Subcutaneous abdominal adipose tissue (tissue), 5 donors: ENCODE data around the gene MT1A.

Experiments used
- H3K27ac ChIP-seq: one replicate; pipeline ENCODE4 v1.7.0; 2013; ENCODE audit warnings: low read depth, mild to moderate bottlenecking, inconsistent platforms, low read length, moderate library complexity
- H3K27me3 ChIP-seq, 5 donors: one replicate each; pipeline ENCODE4 v1.7.0; 2013; ENCODE audit warnings: low read length in 5 of 5, inconsistent platforms in 1 of 5; ENCODE audit not compliant: control insufficient read depth in 5 of 5, insufficient read depth in 4 of 5
- H3K36me3 ChIP-seq, 5 donors: one replicate each; pipeline ENCODE4 v1.7.0; 2013; ENCODE audit warnings: low read length in 5 of 5; ENCODE audit not compliant: control insufficient read depth in 5 of 5, insufficient read depth in 5 of 5
- H3K4me1 ChIP-seq, 5 donors: one replicate each; pipeline ENCODE4 v1.7.0; 2013; ENCODE audit warnings: low read length in 5 of 5, mild to moderate bottlenecking in 3 of 5, moderate library complexity in 1 of 5; ENCODE audit not compliant: control insufficient read depth in 5 of 5, insufficient read depth in 5 of 5
- H3K4me3 ChIP-seq, 5 donors: one replicate each; pipeline ENCODE4 v1.7.0; 2013; ENCODE audit warnings: low read length in 5 of 5, low read depth in 1 of 5
- H3K9ac ChIP-seq, 5 donors: one replicate each; pipeline ENCODE4 v1.7.0; 2013; ENCODE audit warnings: low read length in 5 of 5, mild to moderate bottlenecking in 4 of 5, moderate library complexity in 3 of 5
- H3K9me3 ChIP-seq, 5 donors: one replicate each; pipeline ENCODE4 v1.7.0; 2013; ENCODE audit warnings: low read length in 5 of 5; ENCODE audit not compliant: control insufficient read depth in 5 of 5
- donor health status: healthy.
- donor health status: healthy.
- donor health status: healthy.
- donor health status: healthy.
- donor health status: healthy.

The MT1A gene

DNA sequence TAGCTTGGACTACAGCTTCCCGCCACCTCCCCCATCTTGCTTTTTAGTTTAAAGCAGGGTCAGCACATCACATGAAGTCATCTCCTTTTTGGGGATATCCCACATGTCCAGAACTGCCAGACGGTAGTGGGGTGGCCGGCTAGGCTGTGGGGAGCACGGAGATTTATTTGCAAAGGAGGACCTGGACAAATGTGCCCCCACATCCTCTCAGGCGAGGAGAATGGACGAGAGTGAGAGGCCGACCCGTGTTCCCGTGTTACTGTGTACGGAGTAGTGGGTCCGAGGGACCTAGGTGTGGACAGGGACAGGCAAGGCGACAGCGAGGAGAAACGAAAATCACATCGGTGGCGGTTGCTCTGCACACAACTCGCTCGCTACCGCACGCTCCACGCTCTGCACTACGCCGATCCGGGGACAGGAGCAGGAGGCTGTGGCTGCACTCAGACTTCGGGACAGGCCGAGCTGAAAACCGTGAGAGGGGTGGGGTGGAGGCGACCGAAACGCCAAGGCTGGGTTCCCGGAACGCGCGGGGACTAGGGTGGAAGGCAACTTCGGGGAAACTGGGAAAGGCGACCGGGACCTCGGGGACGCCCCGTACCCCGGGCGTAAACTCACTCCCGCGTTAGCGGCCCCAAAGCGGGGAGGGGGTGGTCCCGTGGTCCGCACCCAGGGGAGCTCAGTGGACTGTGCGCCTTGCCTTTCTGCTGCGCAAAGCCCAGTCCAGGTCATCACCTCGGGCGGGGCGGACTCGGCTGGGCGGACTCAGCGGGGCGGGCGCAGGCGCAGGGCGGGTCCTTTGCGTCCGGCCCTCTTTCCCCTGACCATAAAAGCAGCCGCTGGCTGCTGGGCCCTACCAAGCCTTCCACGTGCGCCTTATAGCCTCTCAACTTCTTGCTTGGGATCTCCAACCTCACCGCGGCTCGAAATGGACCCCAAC is at the start of gene MT1A:
MT1A (plus strand) TSS at position 853 of the 937 bp plus-strand sequence; CDS start at position 926, 73 bp downstream.
- peaks cover 2 to 43% (median 29%) of the 10 kb centered on the region in 5 donors for H3K4me1 ChIP-seq
- H3K27me3 ChIP-seq, result peaks cover 0 to 10% (median 2%) of the 10 kb centered on the region in 5 donors
- peak within 1 kb of the TSS; percentile 33 to 75 (median 70) for H3K4me3 ChIP-seq
- H3K9ac ChIP-seq, result peak within 1 kb of the TSS in 4 of 5 donors; percentile 9 to 66 (median 42)
- H3K27ac ChIP-seq, result peak within 1 kb of the TSS; percentile 44
- no peaks in the 10 kb centered on the region for H3K36me3 ChIP-seq
- H3K9me3 ChIP-seq, result no peaks in the 10 kb centered on the region

DNA sequence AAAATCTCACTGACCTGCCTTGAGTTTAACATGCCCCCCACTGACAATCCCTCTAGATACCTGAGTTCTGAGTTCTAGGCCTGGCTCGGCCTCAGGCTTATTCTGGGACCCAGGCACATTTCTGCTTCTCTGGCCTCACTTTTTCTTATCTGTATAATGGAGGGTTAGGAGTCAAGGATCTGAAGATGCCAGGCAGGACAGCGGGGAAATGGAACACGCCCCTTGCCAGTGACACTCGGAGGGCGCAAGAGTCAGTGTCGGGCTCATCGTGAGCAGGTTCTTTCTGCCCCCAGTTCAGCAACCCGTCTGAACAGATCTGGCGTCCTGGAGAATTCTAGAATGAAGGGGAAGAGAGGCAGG is 49.7 kb upstream of the MT1A start:
- H3K27ac ChIP-seq, result no peak overlapping the region
- H3K36me3 ChIP-seq, result no peaks in the 10 kb centered on the region
- H3K4me1 ChIP-seq, result peaks cover 0 to 18% (median 12%) of the 10 kb centered on the region in 5 donors
- H3K9me3 ChIP-seq, result no peaks in the 10 kb centered on the region
- H3K27me3 ChIP-seq, result peaks cover 25 to 35% (median 25%) of the 10 kb centered on the region in 5 donors
- peak overlapping the region in 4 of 5 donors; percentile 32 to 63 (median 52) for H3K4me3 ChIP-seq
- H3K9ac ChIP-seq, result no peak overlapping the region

DNA sequence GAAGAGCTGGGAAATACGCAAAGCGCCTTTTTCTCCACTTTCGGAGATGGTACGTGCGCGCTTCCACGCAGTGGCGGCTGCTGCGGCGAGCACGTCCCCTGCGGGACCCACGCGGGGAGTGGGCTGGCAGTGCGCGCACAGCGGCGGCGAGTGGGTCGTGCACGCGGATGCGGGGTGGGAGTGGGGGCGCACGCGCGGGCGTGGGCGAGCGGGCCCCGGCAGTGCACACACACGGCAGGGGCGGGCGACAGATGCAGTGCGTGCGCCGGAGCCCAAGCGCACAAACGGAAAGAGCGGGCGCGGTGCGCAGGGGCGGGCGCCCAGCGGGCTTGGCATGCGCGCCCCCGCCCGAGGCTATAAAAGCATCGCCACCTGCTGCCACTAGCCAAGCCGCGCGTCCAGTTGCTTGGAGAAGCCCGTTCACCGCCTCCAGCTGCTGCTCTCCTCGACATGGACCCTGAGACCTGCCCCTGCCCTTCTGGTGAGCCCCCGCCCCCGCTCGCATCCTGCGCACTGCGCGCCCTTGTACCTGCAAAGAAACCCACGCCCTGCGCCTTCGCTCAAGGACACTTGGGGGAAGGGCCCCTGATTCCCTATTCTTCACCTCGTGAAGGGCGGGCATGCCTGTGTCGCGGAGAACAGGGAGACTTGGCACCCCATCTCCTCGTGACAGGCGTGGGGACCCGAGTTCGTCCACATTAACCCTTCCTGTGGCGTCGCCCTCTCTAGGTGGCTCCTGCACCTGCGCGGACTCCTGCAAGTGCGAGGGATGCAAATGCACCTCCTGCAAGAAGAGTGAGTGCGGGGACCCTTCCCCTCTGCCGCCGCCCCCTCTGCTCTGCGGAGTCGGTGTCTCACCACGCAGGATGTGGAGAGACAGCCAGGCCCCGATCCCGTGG is 49.1 kb upstream of the MT1A start, which contains the start of gene MT3:
MT3 (plus strand) TSS at position 388 of the 899 bp plus-strand sequence; CDS start at position 451, 63 bp downstream.
- H3K4me1 ChIP-seq, result peaks cover 0 to 18% (median 12%) of the 10 kb centered on the region in 5 donors
- H3K36me3 ChIP-seq, result no peaks in the 10 kb centered on the region
- no peaks in the 10 kb centered on the region for H3K9me3 ChIP-seq
- H3K9ac ChIP-seq, result no peak within 1 kb of the TSS
- no peak within 1 kb of the TSS for H3K27ac ChIP-seq
- peaks cover 24 to 35% (median 25%) of the 10 kb centered on the region in 5 donors for H3K27me3 ChIP-seq
- peak within 1 kb of the TSS in 4 of 5 donors; percentile 32 to 63 (median 52) for H3K4me3 ChIP-seq

DNA sequence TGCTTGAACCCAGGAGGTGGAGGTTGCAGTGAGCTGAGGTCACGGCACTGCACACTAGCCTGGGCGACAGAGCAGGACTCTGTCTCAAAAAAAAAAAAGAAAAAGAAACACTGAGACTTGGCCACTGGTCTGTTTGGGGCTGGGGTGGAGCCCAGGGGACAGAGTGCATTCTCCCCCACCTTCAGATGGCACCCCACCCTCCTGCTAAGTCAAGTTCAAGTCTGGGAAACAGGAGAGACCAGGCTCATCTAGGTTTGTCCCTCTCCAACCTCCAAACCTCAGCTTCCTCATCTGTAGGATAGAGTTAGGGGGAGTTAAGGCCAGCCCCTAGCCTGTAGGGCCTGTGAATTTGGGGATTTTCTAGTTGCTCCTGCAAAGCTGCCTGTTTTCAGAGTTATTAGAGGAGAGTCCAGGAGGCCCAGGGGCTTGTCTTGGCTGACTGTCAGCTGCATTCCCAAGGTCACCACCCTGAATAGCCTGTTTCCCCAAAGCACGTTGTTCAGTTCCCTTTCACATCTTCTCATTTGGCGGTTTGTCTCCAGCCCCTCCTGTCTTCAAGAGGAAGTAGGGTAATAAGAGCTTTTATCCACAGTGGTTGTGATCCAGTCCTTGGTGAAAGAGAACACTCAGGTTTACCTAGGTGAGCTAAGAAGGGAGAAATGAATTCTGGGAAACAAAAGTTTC is 46.9 kb upstream of the MT1A start:
- Histone ChIP-seq H3K4me3 (no peak overlapping the region), H3K4me1 (peaks cover 0 to 12% (median 11%) of the 10 kb centered on the region in 5 donors), H3K36me3 (no peaks in the 10 kb centered on the region), H3K27ac (no peak overlapping the region), H3K9me3 (no peaks in the 10 kb centered on the region), H3K9ac (no peak overlapping the region), H3K27me3 (peaks cover 24 to 32% (median 25%) of the 10 kb centered on the region in 5 donors)

DNA sequence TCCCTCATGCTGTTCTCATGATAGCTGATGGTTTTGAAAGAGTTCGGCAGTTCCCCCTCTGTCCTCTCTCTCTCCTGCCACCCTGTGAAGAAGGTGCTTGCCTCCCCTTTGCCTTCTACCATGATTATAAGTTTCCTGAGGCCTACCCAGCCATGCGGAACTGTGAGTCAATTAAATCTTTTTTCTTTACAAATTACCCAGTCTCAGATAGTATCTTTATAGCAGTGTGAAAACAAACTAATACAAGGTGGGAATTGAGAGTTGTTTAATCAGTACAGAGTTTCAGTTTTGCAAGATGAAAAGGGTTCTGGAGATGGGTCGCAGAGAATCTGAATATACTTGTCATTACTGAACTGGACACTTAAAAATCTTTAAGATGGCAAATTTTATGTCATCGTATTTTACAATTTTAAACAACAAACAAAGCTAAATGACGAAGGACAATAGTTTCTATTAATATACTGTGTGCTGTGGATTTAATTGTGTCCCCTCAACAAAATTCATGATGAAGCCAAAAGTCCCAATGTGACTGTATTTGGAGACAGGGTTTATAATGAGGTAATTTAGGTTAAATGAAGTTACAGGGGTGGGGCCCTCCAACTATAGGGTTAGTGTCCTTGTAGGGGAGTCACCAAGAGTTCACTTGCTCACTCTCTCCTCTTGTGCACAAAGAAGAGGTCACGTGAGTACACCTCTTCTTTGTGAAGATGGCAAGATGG is 44.7 kb upstream of the MT1A start:
- no peak overlapping the region for H3K27ac ChIP-seq
- H3K36me3 ChIP-seq, result no peaks in the 10 kb centered on the region
- H3K9ac ChIP-seq, result no peak overlapping the region
- H3K4me3 ChIP-seq, result no peak overlapping the region
- peaks cover 18 to 22% (median 22%) of the 10 kb centered on the region in 5 donors for H3K27me3 ChIP-seq
- H3K4me1 ChIP-seq, result peaks cover 0 to 11% (median 11%) of the 10 kb centered on the region in 5 donors
- no peaks in the 10 kb centered on the region for H3K9me3 ChIP-seq

DNA sequence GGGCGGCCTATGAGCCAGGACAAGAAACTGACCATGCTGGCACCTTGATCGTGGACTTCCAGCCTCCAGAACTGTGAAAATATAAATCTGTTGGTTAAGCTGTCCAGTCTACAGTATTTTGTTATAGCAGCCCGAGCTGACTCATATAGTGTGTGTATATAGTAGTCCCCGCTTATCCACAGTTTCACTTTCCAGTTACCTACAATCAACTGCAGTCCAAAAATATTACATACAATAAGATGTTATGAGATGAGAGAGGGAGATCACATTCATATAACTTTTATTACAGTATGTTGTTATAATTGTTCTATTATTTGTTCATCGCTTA is 44.2 kb upstream of the MT1A start:
- Histone ChIP-seq H3K36me3 (no peaks in the 10 kb centered on the region), H3K4me1 (peaks cover 0 to 6% (median 5%) of the 10 kb centered on the region in 5 donors), H3K4me3 (no peak overlapping the region), H3K9me3 (no peaks in the 10 kb centered on the region), H3K27ac (no peak overlapping the region), H3K9ac (no peak overlapping the region), H3K27me3 (peaks cover 13 to 17% (median 16%) of the 10 kb centered on the region in 5 donors)

DNA sequence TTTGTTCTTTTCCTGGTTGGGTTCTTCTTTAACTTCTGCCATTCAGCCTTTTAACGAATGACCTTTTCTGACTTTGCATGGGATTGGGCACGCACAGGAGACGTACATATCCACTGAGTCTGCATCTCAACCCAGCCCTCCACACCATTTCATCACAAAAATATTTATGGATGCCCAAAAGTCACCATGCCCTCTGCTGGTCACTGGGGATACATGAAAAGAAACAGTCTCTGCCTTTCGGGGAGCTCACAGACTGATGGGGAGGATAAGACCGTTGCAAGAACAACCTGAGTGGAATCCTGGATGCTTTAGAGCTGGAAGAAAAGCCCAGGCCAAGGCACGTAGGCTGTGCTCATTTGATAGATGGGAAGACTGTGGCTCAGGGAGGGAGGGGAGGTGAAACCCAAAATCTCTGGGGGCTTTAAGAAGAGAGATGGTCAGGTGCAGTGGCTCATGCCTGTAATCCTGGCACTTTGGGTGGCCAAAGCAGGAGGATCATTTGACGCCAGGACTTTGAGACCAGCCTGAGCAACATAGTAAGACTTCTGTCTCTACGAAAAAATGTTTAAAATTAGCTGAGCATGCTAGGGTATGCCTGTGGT is 38.0 kb upstream of the MT1A start:
- Histone ChIP-seq H3K9ac (no peak overlapping the region), H3K36me3 (no peaks in the 10 kb centered on the region), H3K27me3 (peaks cover 0 to 3% (median 0%) of the 10 kb centered on the region in 5 donors), H3K9me3 (no peaks in the 10 kb centered on the region), H3K4me3 (no peak overlapping the region), H3K4me1 (peaks cover 0 to under 1% (median 0%) of the 10 kb centered on the region in 5 donors), H3K27ac (no peak overlapping the region)

DNA sequence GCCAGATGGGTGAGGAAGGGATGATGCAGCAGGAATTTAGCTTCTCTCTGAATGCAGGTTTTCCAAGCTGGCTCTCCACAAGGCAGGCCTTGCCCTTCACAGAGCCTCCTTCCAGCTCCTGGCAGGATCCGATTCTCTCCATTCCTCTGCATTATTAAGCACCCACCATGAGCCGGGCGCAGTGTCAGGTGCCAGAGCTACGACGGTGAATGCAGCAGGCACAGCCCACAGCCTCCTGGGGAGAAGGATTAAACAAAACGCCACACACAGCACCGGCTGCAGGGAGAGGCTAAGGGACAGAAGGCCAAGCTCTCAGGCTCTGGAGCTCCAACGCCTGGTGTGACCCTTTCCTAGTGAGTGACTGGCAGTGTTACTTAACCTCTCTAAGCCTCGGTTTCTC is 37.1 kb upstream of the MT1A start:
- H3K27me3 ChIP-seq, result peaks cover 0 to 3% (median 0%) of the 10 kb centered on the region in 5 donors
- no peaks in the 10 kb centered on the region for H3K36me3 ChIP-seq
- no peak overlapping the region for H3K9ac ChIP-seq
- no peak overlapping the region for H3K4me3 ChIP-seq
- peaks cover 5 to 8% (median 6%) of the 10 kb centered on the region in 5 donors for H3K4me1 ChIP-seq
- no peak overlapping the region for H3K27ac ChIP-seq
- no peaks in the 10 kb centered on the region for H3K9me3 ChIP-seq

DNA sequence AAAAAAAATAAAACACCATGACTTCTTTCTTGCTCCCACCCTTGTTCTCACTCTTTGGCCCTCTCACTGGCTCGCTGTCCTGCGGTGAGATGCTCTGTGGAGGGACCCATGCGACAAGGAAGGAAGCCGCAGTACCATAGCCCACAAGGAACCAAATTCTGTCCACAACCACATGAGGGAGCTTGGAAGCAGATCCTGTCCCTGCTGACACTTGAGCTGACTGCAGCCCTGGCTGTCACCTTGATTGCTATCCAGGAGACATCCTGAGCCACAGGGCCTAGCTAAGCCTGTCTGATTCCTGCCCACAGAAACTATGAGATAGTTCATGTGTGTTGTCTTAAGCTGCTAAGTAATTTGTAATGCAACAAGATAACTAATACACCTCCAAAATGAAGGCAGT is 34.9 kb upstream of the MT1A start:
- H3K27me3 ChIP-seq, result peaks cover 0 to 3% (median 0%) of the 10 kb centered on the region in 5 donors
- H3K9ac ChIP-seq, result no peak overlapping the region
- H3K9me3 ChIP-seq, result no peaks in the 10 kb centered on the region
- no peak overlapping the region for H3K4me3 ChIP-seq
- H3K4me1 ChIP-seq, result peaks cover 15 to 30% (median 23%) of the 10 kb centered on the region in 5 donors
- H3K36me3 ChIP-seq, result no peaks in the 10 kb centered on the region
- no peak overlapping the region for H3K27ac ChIP-seq
